HG03097 (cell line): Measurements from ENCODE around the gene MYCT1.
"Not testable (repeated sequence)": the region's sequence is repeated elsewhere in the genome, so short reads cannot be mapped to it uniquely, and the experiment has no call there.

ENCODE experiments used
- ATAC-seq: cut with Tn5 transposase; IDR thresholded peaks from one replicate; pipeline ENCODE4 v1.9.1; 2021; ENCODE audit not compliant: unreplicated experiment, low FRiP score

The MYCT1 gene, protein sequence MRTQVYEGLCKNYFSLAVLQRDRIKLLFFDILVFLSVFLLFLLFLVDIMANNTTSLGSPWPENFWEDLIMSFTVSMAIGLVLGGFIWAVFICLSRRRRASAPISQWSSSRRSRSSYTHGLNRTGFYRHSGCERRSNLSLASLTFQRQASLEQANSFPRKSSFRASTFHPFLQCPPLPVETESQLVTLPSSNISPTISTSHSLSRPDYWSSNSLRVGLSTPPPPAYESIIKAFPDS

DNA sequence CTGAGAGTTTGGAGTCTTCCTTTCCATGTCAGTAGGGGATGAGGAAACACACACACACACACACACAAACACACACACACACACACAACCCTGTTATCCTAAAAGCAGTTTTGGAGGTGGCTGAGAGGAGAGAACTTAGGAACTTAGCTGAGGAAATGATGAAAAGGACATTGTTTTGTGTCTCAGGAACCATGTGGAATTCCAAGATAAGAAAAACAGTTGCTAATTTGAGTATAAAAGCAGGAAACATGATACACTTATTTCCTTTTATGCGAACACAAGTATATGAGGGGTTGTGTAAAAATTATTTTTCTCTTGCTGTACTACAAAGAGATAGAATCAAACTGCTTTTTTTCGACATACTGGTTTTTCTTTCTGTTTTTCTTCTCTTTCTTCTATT is at the start of gene MYCT1:
Gene MYCT1, plus strand, starts transcription at position 264 of the 400 bp plus-strand sequence. Its CDS starts 6 bp downstream, at position 270.
- no peak for ATAC-seq

DNA sequence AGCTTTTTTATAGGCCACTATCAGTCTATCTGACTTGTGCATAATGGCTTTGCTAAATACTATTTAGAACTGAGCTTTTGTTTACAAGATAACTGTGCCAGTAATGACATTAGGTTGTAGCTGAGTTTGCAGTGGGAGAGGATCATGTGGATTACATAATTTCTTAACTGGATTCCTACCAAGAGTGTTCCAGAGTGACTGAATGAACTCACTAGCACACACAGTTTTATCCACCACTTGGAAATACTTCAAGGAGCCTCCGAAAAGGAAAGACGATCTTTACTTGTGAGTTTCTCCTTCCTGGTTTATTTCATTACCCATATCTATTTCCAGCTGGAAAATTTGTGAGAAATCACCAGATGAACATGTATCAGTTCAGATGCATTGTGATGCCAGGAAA is 49.6 kb upstream of the MYCT1 start:
- ATAC-seq = no peak

DNA sequence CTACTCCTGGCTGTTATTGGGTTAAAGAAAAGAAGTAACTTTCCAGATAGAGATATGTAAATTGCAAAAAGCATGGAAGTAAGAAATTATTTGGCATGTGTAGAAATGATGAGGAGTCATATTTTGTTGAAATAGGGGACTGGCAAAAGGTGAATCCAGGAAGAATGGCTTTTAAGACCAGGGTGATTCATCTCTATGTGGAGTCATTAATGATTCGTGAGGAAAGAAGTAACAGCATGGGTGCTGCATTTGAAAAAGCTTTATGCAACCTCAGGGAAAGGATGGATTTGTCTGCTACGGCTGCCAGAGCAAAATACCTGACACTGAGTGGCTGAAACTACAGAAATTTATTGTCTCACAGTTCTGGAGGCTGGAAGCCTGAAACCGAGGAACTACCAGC is 45.7 kb upstream of the MYCT1 start:
- no peak for ATAC-seq

DNA sequence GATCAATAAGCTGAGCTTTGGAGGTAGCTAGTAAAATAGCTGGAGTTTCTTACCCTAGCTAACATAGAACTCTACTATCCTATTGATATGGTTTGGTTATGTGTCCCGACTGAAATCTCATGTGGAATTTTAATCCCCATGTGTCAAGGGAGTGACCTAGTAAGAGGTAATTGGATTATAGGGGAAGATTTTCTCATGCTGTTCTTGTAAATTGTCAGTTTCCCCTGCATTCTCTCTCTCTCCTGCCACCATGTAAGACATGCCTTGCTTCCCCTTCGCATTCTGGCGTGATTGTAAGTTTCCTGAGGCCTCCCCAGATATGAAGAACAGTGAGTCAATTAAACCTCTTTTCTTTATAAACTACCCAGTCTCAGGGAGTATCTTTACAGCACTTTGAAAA is 35.9 kb upstream of the MYCT1 start:
- no peak for ATAC-seq

DNA sequence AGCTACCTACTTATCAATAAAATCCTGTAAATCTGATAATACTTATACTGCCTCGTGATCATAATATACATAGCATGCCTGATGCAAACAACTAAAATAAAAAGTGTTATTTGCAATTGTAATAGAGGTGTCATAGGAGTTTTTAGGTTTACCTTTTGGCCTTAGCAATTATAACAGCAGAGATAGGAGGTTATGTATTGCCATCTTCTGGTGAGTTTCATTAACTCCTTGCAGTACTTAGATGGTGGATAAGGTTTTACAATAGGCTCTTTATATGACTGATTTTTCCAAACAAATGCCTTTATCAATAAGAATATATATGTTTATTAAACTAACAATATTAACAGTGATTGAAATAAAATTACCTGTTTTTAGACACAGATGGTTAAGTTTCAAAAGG is 27.8 kb upstream of the MYCT1 start:
- ATAC-seq = no peak

DNA sequence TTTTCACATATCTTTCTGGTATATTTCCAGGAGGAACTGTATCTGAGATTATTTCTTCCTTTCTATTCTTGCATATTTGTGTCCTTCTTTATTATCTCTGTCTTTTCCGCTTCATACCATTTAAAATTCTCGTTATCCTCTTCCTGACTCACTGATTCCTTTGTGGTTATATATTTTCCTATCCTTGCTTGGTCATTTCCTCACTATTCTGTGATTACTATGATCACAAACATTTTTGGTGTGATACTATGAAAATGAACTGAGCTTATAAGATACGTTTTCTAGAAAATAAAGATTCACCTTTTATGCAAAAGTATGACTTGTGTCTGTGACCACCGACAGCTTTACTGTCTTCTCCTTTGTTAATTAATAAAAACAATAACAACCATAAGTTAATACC is 26.5 kb upstream of the MYCT1 start:
- no peak for ATAC-seq

DNA sequence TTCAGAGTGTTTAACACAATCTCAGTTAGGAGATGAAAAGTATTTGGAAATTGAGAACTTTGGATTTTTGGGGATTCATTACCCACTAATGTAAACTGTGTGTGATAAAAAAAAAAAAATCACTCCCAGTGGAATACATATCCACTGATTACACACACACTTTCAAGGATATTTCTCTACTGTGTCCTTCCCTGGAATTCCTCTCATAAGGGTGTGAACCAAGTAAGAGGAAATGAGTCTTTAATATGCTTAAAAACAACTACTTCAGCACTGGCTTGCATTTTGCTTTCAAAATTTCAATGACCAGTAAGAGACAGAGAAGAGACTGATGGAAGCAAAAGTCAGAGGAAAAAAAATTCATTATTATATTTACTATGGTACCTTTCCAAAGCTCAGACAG is 24.5 kb upstream of the MYCT1 start:
- no peak for ATAC-seq

DNA sequence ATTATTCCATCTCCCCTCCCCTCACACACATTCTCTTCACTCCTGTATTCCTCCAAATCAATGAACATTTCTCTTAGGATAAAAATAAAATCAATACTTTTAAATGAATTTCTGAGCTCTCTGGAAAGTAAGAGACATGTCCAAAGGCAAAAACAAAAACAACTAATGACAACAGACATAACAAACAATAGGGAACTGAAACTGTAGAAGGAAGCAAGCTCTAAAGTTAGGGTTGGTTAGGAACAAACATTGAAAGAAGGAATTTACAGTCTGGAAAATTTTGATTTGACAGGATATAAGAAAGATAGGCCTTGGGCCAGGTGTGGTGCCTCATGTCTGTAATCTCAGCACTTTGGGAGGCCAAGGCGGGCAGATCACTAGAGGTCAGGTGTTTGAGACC is 17.5 kb upstream of the MYCT1 start:
- no peak for ATAC-seq

DNA sequence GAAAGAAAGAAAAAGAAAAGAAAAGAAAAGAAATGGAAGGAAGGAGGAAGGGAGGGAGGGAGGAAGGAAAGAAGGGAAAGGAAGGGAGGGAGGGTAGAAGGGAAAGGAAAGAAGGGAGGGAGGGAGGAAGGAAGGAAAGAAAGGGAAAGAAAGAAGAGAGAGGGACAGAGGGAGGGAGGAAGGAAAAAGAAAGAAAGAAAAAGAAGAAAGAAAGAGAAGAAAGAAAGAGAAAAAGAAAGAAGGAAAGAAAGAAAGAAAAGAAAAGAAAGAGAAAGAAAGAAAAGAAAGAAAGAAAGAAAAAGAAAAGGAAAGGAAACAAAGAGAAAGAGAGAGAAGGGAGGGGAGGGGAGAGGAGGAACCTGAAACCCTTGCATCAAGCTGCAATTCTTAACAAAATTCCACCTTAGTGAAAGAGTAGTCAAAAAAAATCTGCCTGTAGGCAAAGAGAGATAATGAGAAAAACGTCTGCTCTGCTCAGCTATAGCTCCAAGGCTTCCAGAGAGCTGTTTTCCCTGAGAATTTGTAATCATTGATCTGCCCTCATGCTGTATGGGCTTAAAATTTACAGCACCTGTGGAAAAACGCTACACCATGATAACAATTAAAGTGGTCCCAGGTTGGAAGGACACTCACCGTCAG is 16.7 kb upstream of the MYCT1 start:
- no peak for ATAC-seq

DNA sequence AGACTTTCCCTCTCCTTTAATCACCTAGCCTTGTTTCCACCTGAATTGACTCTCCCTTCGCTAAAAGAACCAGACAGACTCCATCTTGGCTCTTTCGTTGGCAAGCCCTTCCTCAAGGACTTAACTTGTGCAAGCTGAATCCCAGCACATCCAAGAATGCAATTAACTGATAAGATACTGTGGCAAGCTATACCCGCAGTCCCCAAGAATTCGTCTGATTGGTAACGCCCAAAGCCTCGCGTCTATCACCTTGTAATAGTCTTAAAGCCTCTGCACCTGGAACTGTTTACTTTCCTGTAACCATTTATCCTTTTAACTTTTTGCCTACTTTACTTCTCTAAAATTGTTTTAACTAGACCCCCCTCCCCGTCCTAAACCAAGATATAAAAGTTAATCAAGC is 15.6 kb upstream of the MYCT1 start:
- no peak for ATAC-seq

DNA sequence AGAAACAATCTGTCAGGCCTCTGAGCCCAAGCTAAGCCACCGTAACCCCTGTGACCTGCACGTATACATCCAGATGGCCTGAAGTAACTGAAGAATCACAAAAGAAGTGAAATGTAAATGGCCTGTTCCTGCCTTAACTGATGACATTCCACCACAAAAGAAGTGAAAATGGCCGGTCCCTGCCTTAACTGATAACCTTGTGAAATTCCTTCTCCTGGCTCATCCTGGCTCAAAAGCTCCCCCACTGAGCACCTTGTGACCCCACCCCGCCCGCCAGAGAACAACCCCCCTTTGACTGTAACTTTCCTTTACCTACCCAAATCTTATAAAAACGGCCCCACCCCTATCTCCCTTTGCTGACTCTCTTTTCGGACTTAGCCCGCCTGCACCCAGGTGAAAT is 14.8 kb upstream of the MYCT1 start:
- not testable (repeated sequence) for ATAC-seq

DNA sequence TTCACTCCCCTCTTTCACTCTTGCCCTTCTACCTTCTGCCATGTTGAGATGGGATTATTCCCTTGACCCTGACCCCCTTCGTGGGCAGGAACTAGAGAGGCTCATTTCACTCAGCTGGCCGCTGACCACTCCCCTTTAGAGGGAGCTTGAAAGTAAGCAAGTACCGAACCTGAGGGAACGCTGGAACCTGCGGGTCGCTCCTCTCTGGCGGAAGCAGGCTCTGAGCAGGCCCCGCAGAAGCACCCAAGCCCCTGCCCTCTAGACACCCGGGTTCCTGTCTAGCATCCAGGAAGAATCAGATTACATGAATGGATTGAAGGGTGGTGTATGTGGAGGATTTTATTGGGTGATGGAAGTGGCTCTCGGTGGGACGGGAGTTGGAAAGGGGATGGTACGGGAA is 11.9 kb upstream of the MYCT1 start:
- no peak for ATAC-seq

DNA sequence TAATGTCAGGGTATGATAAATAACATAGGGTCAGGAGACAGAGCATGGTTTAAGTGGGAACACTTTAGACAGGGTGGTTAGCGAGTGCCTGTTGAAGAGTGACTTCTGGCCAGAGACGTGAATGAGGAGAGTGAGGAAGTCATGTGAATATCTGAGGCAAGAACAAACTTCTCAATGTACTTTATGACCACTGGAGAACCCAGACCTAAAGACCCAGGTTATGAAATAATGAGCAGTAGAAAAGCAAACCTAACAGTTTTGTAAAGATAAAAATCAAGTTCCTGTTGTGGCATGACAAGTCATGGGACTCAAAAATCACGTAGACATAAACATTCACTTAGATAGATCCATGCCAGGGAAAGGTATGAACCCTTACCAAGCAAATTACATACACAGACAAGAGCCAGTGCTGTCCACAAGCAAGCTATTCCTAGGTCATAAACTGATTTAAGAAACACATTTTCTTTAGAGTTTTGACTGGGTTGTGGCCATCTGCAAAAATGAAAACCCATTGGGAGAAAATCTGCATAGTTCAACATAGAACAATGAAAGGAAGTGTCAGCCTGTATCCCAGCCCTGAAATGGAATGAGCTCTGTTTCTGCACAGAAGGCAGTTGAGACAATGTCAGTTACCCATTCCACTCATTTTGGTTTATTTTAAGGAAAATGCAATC is 2.2 kb upstream of the MYCT1 start:
- ATAC-seq = no peak

DNA sequence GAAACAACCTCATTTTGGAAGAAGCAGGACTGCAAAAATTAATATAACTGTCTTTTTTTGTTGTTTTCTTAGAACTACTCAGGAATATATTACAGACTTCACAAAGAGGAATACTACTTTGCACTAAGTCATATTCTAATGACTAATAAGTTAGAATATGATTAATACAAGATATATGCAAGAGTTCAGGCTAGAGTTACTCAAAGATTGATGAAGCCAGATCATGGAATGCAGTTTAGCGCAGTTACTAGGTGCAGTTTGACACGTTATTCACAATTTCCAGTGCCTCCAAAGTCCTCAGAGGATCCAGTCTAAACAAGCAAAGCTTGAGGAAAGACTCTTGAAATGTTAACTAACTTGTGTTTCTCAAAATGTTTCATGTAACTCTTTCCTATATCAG is 1.2 kb upstream of the MYCT1 start:
- ATAC-seq = no peak

DNA sequence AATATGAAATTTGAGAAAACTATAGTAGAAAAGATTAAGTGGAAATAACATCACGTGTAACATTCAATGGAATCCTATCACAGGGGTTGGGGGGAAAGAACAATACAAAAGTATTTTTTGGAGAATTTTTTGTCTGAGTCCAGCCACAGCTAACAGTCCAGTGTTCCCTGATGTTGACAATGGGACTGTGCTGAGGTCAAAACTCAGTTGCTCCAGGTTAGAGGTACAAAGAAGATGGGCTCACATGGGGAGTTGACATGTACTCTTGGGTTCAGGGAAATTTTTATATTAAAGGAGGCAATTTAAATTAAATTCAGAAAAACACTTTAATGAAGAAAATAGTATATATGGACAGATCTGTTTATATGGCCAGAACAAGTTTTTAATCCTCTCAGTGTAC is 995 bp downstream of the MYCT1 start:
- ATAC-seq = no peak

DNA sequence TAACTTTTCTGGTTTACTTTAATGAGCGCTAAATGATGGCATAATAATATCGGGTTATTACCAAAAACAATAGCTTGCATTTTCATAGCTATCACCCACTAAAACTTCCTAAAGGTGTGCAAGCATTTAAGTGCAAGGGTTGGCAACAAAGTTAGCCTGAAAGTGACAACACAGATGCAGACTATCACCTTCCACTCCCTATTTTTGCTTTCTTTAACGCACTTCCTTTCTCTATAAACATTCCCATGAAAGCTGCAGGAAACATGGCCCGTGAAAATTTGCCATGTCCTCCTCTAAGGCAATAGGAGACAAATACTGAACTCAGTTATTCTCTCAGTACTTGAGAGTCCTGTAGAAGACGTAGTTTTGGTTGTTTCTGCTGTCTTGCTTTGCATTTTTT is 2.7 kb downstream of the MYCT1 start:
- no peak for ATAC-seq

DNA sequence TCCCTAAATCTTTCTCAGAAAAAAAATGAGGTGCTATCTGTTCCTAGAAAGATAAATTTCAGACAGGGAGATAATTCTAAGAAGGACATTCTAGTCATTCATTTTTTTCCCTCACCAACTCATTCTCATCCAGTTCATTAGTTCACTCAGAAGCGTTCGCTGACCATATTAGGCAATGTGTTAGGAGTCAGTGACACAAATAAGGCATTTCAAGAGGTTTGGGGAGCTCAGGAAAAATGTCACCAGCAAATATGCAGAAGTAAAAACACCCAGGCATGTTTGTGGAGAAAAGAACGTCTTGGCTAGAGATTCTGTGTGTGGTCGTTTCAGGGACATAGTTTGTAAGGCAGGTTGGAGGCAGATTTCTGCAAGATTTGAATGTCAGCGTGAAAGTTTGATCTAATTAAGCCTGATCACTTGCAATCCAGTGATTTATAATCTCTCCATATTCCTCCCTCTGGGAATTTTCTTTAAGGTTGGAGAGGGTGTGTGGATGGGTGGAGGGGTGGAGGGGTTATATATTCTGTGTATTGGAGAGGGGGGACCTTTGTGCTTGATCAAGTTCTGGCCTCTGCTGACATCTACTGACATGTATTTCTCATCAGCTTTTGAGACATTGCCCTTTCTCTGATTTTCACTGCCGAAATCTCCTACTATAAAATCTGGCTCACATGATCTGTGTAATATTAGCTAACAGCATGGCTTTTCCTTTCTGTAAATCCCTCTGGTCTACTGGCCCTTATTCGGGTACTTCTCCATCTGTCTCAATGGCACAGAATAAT is 3.6 kb downstream of the MYCT1 start:
- no peak for ATAC-seq

DNA sequence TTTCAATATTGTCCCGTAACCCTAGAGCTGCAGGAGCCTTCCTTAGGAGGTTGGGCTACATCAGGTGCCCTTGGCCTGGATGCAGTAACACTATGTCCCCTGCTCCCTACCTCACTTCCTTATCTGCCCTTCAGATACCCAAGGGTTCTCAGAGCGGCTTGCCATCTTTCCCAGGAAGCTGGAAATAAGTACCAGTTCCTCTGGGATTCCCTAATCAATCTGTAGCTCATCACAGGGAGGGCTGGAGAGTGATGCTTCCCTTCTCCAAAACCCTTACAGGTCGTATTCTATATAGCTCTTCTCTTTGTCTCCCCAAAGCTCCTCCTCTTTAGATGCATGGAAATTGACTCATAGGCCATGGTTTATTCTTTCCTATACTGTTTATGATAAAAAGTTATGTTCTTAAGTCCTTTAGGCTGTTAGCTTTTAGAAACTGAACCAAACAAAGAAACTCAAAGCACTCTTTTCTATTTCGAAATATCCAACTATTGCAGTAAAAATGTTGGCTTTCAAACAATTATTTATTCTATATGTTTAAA is 4.2 kb downstream of the MYCT1 start:
- no peak for ATAC-seq

DNA sequence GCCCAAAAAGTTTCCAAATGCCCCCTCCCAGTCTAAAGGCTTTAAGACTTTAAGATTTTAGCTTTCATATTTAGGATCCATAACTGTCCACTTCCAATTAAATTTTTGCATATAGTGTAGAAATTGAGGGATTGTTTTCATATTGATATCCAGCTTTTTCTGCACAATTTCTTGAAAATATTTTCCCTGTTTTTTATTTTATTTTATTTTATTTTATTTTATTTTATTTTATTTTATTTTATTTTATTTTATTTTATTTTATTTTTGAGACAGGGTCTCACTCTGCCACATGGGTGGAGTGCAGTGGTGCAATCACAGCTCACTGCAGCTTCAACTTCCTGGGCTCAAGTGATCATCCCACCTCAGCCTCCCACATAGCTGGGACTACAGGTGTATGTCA is 6.1 kb downstream of the MYCT1 start:
- ATAC-seq = not testable (repeated sequence)

DNA sequence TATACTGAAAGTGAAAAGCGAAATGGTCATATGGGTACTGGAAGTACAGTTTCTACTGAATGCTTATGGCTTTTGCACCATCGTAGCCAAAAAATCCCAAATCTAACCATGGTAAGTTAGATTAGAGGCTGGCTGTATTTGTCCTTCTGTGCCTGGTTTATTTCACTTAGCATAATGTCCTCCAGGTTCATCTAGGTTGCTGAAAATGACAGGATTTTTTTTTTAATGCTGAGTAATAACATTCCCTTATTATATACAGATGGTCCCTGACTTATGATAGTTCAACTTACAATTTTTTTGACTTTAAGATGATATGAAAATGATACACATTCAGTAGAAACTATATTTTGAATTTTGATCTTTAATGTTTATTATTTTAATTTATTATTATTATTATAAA is 7.6 kb downstream of the MYCT1 start:
- no peak for ATAC-seq

DNA sequence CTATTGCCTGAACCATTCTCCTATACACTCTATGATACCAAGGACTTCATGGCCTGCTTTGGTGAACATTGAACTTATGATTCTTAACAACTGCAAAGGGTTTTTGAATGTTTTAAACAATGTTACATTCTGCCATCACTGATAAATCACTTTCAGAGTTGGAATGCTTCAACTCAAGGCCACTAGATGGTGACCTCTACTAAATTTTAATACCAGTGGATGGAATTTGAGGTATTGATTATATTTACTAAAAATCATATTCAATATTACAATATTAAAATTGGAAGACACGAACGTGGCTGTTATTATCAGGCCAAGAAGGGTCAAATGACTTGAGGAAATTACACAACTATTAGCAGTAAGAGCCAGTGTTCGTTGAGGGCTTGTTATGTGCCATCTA is 18.6 kb downstream of the MYCT1 start:
- no peak for ATAC-seq
